Gastroesophageal sphincter (tissue), 4 donors: ENCODE measurements around the gene ABLIM2. TPM values are rescaled to one million over a fixed set of nuclear protein-coding genes. Genes with fewer than 3 reads are reported as not detected.

ENCODE experiments used
- ATAC-seq: fragments of 150-250 bp; one replicate; pipeline ENCODE4 v1.9.1; 2016; ENCODE audit warnings: mild to moderate bottlenecking, moderate library complexity
- H3K27ac ChIP-seq, 4 donors: fragments of 200-600 bp; sonication (generic) in 3 of 4; 1 replicate in 3 of 4; 2 replicates in 1 of 4; pipeline ENCODE4 v1.5.1; 2016 to 2019
- H3K27me3 ChIP-seq: fragments of 200-600 bp; sonication (generic); one replicate; pipeline ENCODE4 v1.5.1; 2019
- H3K36me3 ChIP-seq, 2 donors: fragments of 200-600 bp; sonication (generic); one replicate each; pipeline ENCODE4 v1.5.1; 2019; ENCODE audit warnings: control low read depth in 1 of 2
- H3K4me1 ChIP-seq, 3 donors: fragments of 200-600 bp; sonication (generic); 1 replicate in 2 of 3; 2 replicates in 1 of 3; pipeline ENCODE4 v1.5.1; 2016 to 2019; ENCODE audit warnings: control low read depth in 2 of 3
- H3K4me3 ChIP-seq, 2 donors: fragments of 200-600 bp; sonication (generic); one replicate each; pipeline ENCODE4 v1.5.1; 2019; ENCODE audit warnings: mild to moderate bottlenecking in 1 of 2, moderate library complexity in 1 of 2
- H3K9me3 ChIP-seq, 3 donors: fragments of 200-600 bp; sonication (generic); one replicate each; pipeline ENCODE4 v1.5.1; 2017 to 2019; ENCODE audit warnings: control low read depth in 2 of 3
- CTCF ChIP-seq, 4 experiments: fragments of 200-600 bp in 2 of 4; fragments of 450-650 bp in 2 of 4; sonication (generic) in 1 of 4; IDR thresholded peaks; one replicate each; pipeline ENCODE4 v1.5.1; 2017 to 2019; ENCODE audit warnings: antibody characterized with exemption in 4 of 4, mild to moderate bottlenecking in 2 of 4, moderate library complexity in 2 of 4
- EP300 ChIP-seq: sonication (generic); formaldehyde crosslinking; IDR thresholded peaks from one replicate; pipeline ENCODE4 v1.6.1; 2017; ENCODE audit warnings: antibody characterized with exemption, mild to moderate bottlenecking
- POLR2A ChIP-seq, 2 donors: fragments of 450-650 bp; IDR thresholded peaks; one replicate each; pipeline ENCODE4 v1.6.1; 2017; ENCODE audit warnings: antibody characterized with exemption in 2 of 2, mild to moderate bottlenecking in 2 of 2, moderate library complexity in 1 of 2
- POLR2AphosphoS5 ChIP-seq: sonication (generic); formaldehyde crosslinking; IDR thresholded peaks from one replicate; pipeline ENCODE4 v1.6.1; 2017; ENCODE audit warnings: antibody characterized with exemption
- WGBS, 2 donors: methylation state at CpG; one replicate each; pipeline ENCODE4 v1.1.5; 2018; ENCODE audit warnings: low coverage in 1 of 2; 5-methylcytosine and 5-hydroxymethylcytosine counted together
- total RNA-seq, 4 donors: library from RNA; depleted of rRNA; stranded (reverse); fragments of >200 nt; gene quantifications; one replicate each; pipeline ENCODE4 v1.1.0, GENCODE V29; 2016

The ABLIM2 gene
- total RNA-seq, 4 donors from 2014 or later = 5.0 to 13.5 (median 8.0) TPM

DNA sequence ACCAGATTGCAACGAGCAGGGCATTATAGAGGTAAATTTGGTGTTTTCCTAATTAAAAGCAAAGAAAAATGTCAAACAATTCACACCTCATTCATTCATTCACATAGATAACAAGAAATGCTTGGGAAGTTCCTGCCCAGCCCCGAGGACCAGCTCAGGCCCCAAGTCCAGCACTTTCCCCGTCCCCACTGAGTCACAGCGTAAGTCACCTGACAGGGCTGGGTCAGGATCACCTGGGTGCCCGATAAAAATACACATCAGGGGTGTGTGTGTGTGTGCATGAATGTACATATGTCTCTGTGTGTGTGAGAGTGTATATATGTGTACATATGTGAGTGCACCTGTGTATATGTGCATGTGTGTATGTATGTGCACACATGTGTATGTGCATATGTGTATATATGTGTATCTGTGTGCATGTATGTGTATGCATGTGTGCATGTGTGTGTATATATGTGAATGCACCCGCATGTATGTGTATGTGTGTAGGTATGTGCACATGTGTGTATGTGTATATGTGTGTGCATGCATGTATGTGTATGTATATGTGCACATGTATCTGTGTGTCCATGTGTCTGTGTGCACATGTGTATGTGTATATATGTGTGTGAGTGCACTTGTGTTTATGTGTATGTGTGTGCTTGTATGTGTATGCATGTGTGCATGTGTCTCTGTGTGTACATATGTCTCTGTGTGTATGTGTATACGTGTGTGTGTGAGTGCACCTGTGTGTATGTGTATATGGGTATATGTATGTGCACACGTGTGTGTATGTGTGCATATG is 21.9 kb upstream of the ABLIM2 start:
- no peaks in the 10 kb centered on the region for H3K9me3 ChIP-seq
- H3K4me3 ChIP-seq = no peak overlapping the region
- ATAC-seq = no peak
- H3K36me3 ChIP-seq = no peaks in the 10 kb centered on the region
- WGBS, 2 donors = 67 to 80% methylated on average over 4 to 8 of the region's 8 CpGs
- H3K27me3 ChIP-seq = peaks cover 4% of the 10 kb centered on the region
- no peak for TF ChIP-seq POLR2A (IDR thresholded peaks at IDR 0.05)
- no peak for TF ChIP-seq POLR2AphosphoS5
- TF ChIP-seq CTCF (IDR thresholded peaks at IDR 0.05) = no peak
- no peak for TF ChIP-seq EP300
- H3K27ac ChIP-seq = no peak overlapping the region
- peaks cover 0 to 21% (median 8%) of the 10 kb centered on the region in 3 donors for H3K4me1 ChIP-seq

- peaks cover 4% of the 10 kb centered on the region for H3K27me3 ChIP-seq
- no peaks in the 10 kb centered on the region for H3K9me3 ChIP-seq
- no peaks in the 10 kb centered on the region for H3K36me3 ChIP-seq
- H3K27ac ChIP-seq = no peak overlapping the region
- WGBS, 2 donors = no CpG with 5 or more reads among the region's 9 CpGs
- TF ChIP-seq EP300 (no peak), CTCF (IDR thresholded peaks at IDR 0.05) (no peak), POLR2A (IDR thresholded peaks at IDR 0.05) (no peak), POLR2AphosphoS5 (no peak)
- no peak for ATAC-seq
- H3K4me3 ChIP-seq = no peak overlapping the region
- H3K4me1 ChIP-seq = peaks cover 0 to 21% (median 8%) of the 10 kb centered on the region in 3 donors
These were observed 21.2 kb upstream of the ABLIM2 start for GRCh38 chr4:8179771-8180170.

- no peak for ATAC-seq
- no peak overlapping the region for H3K27ac ChIP-seq
- 97% methylated on average over 4 of the region's 10 CpGs; no CpG with 5 or more reads in 1 of the 2 donors for WGBS, 2 donors
- H3K9me3 ChIP-seq = no peaks in the 10 kb centered on the region
- H3K27me3 ChIP-seq = peaks cover 4% of the 10 kb centered on the region
- H3K36me3 ChIP-seq = no peaks in the 10 kb centered on the region
- H3K4me1 ChIP-seq = peaks cover 0 to 20% (median 8%) of the 10 kb centered on the region in 3 donors
- H3K4me3 ChIP-seq = no peak overlapping the region
- TF ChIP-seq POLR2A (IDR thresholded peaks at IDR 0.05) (no peak), POLR2AphosphoS5 (no peak), EP300 (no peak), CTCF (IDR thresholded peaks at IDR 0.05) (no peak)
These were observed 20.5 kb upstream of the ABLIM2 start for GRCh38 chr4:8179074-8179473.

DNA sequence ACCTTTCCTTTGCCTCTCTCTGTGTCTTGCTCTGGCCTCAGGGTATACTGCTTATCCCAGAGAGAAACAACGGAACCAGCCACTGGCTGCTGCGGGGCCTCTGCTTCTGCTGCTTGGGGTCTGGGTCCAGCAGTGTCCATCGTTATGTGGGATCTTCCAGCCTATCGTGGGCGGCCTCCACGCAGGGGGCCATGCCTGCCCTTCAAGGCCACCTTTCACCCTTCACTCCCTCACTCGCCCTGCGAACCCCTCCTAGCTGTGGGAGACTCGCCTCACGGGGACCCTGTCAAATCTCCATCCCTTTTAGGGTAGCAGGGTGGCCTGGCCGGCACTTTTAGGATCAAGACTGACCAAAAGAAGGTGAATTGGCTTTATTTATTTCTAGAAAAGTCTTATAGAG is 19.3 kb upstream of the ABLIM2 start:
- TF ChIP-seq EP300 (no peak), POLR2AphosphoS5 (no peak), POLR2A (IDR thresholded peaks at IDR 0.05) (no peak), CTCF (IDR thresholded peaks at IDR 0.05) (no peak)

DNA sequence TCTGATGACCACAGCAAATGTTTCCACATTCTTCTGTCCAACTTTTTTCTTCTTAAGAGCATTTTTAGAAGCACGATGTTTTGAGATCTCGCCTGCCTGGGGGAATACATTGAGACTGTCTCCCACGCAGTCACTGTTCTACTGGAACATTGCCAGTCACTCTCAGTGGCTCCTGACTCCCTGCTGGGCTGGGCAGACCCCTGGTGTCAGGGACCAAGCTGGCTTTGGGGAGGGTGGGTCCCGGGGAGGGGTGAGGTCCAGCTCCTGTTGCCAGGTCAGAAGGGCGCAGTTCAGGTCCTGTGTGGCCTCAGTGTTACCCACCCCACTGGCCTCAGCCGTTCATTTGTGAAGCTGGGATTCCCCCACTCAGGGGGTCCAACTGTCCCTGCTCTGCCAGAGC is 18.9 kb upstream of the ABLIM2 start:
- WGBS, 2 donors = 69 to 74% methylated on average over 2 to 3 of the region's 6 CpGs
- Histone ChIP-seq H3K27ac (no peak overlapping the region), H3K9me3 (no peaks in the 10 kb centered on the region), H3K27me3 (no peaks in the 10 kb centered on the region), H3K4me1 (peaks cover 0 to 5% (median 0%) of the 10 kb centered on the region in 3 donors), H3K36me3 (no peaks in the 10 kb centered on the region), H3K4me3 (no peak overlapping the region)
- TF ChIP-seq POLR2AphosphoS5 (no peak), EP300 (no peak), POLR2A (IDR thresholded peaks at IDR 0.05) (no peak), CTCF (IDR thresholded peaks at IDR 0.05) (no peak)
- ATAC-seq = no peak

More for the DNA sequence above, 19.3 kb upstream of the ABLIM2 start:
- Histone ChIP-seq H3K36me3 (no peaks in the 10 kb centered on the region), H3K27ac (no peak overlapping the region), H3K9me3 (no peaks in the 10 kb centered on the region), H3K27me3 (peaks cover 3% of the 10 kb centered on the region), H3K4me1 (peaks cover 0 to 9% (median 4%) of the 10 kb centered on the region in 3 donors), H3K4me3 (no peak overlapping the region)
- no peak for ATAC-seq
- WGBS, 2 donors = 93% methylated on average over 5 of the region's 11 CpGs; no CpG with 5 or more reads in 1 of the 2 donors
